ENCODE results near the gene ANKMY1.

Gene ANKMY1

GRCh38 chr2:240556553-240557100 lies 1.2 kb downstream of the ANKMY1 start:
- Histone ChIP-seq H3K27ac (no peak overlapping the region), H4K20me1 (ENCODE audit: insufficient read depth) (no peaks in the 10 kb centered on the region), H3K4me2 (no peak overlapping the region), H3K79me2 (ENCODE audit: insufficient read depth, low read depth) (peaks cover 38% of the 10 kb centered on the region), H3K27me3 (ENCODE audit: insufficient read depth, low read depth) (no peaks in the 10 kb centered on the region), H3K4me1 (ENCODE audit: low read depth, poor library complexity, severe bottlenecking) (peaks cover 21% of the 10 kb centered on the region), H3K36me3 (ENCODE audit: insufficient read depth) (no peaks in the 10 kb centered on the region), H3K4me3 (IDR thresholded peaks at IDR 0.05; ENCODE audit: insufficient read depth, low read depth, low read length) (no peak overlapping the region), H3K9ac (no peak overlapping the region), H2AFZ (ENCODE audit: low read depth) (no peak overlapping the region)
- TF ChIP-seq CTCF (conservative IDR thresholded peaks at IDR 0.05; ENCODE audit: low read depth, low read length), result no peak; the same call in 1 of the 2 replicates

GRCh38 chr2:240555541-240556250 lies 2.1 kb downstream of the ANKMY1 start:
- Histone ChIP-seq H2AFZ (ENCODE audit: low read depth) (no peak overlapping the region), H3K4me2 (no peak overlapping the region), H4K20me1 (ENCODE audit: insufficient read depth) (no peaks in the 10 kb centered on the region), H3K27ac (no peak overlapping the region), H3K79me2 (ENCODE audit: insufficient read depth, low read depth) (peaks cover 38% of the 10 kb centered on the region), H3K4me3 (IDR thresholded peaks at IDR 0.05; ENCODE audit: insufficient read depth, low read depth, low read length) (no peak overlapping the region), H3K4me1 (ENCODE audit: low read depth, poor library complexity, severe bottlenecking) (peaks cover 18% of the 10 kb centered on the region), H3K36me3 (ENCODE audit: insufficient read depth) (no peaks in the 10 kb centered on the region), H3K9ac (no peak overlapping the region), H3K27me3 (ENCODE audit: insufficient read depth, low read depth) (no peaks in the 10 kb centered on the region)
- no peak for TF ChIP-seq CTCF (conservative IDR thresholded peaks at IDR 0.05; ENCODE audit: low read depth, low read length)

- no peaks in the 10 kb centered on the region for H3K27me3 ChIP-seq (ENCODE audit: insufficient read depth, low read depth)
- peaks cover 18% of the 10 kb centered on the region for H3K4me1 ChIP-seq (ENCODE audit: low read depth, poor library complexity, severe bottlenecking)
- peaks cover 37% of the 10 kb centered on the region for H3K79me2 ChIP-seq (ENCODE audit: insufficient read depth, low read depth)
- H2AFZ ChIP-seq (ENCODE audit: low read depth), result no peak overlapping the region
- H3K27ac ChIP-seq, result no peak overlapping the region
- no peak for TF ChIP-seq CTCF (conservative IDR thresholded peaks at IDR 0.05; ENCODE audit: low read depth, low read length)
- no peaks in the 10 kb centered on the region for H4K20me1 ChIP-seq (ENCODE audit: insufficient read depth)
- no peak overlapping the region for H3K4me3 ChIP-seq (IDR thresholded peaks at IDR 0.05; ENCODE audit: insufficient read depth, low read depth, low read length)
- H3K4me2 ChIP-seq, result no peak overlapping the region
- no peak overlapping the region for H3K9ac ChIP-seq
- H3K36me3 ChIP-seq (ENCODE audit: insufficient read depth), result no peaks in the 10 kb centered on the region
Observed at GRCh38 chr2:240554767-240555493, 2.9 kb downstream of the ANKMY1 start.

- TF ChIP-seq CTCF (conservative IDR thresholded peaks at IDR 0.05; ENCODE audit: low read depth, low read length), result no peak
- H2AFZ ChIP-seq (ENCODE audit: low read depth), result no peak overlapping the region
- no peaks in the 10 kb centered on the region for H3K36me3 ChIP-seq (ENCODE audit: insufficient read depth)
- no peak overlapping the region for H3K9ac ChIP-seq
- no peak overlapping the region for H3K4me2 ChIP-seq
- no peak overlapping the region for H3K27ac ChIP-seq
- no peaks in the 10 kb centered on the region for H4K20me1 ChIP-seq (ENCODE audit: insufficient read depth)
- H3K4me3 ChIP-seq (IDR thresholded peaks at IDR 0.05; ENCODE audit: insufficient read depth, low read depth, low read length), result no peak overlapping the region
- H3K79me2 ChIP-seq (ENCODE audit: insufficient read depth, low read depth), result peaks cover 28% of the 10 kb centered on the region
- H3K27me3 ChIP-seq (ENCODE audit: insufficient read depth, low read depth), result no peaks in the 10 kb centered on the region
- peaks cover 10% of the 10 kb centered on the region for H3K4me1 ChIP-seq (ENCODE audit: low read depth, poor library complexity, severe bottlenecking)
Observed at GRCh38 chr2:240553956-240554480, 3.8 kb downstream of the ANKMY1 start.
